DMS53 treated with DMSO at 0.1 percent for 48 hours (cell line): ENCODE results near the gene DAO.
"Not testable (repeated sequence)": the region's sequence is repeated elsewhere in the genome, so short reads cannot be mapped to it uniquely, and the experiment has no call there.

Experiments used
- DNase-seq: peaks from one replicate; lab custom pipeline; 2025; ENCODE audit not compliant: unreplicated experiment; lab: John Stamatoyannopoulos, UW

The DAO gene

DNA sequence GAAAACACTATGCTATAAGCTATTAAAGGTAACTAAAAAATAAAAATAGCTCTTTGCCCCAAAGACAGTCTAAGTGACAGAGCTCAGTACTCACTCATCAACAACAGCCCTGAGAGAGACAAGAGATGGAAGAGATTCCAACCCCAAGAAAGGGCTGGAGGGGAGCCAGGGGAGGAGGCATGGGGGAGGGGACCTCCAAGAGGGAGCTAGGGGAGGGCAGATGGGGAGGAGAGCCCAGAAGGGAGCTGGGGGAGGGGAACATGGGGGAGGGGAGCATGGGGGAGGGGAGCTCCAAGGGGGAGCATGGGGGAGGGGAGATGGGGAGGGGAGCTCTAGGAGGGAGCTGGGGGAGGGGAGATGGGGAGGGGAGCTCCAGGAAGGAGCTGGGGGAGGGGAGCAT lies 30.2 kb upstream of the DAO start:
- DNase-seq = no peak

DNA sequence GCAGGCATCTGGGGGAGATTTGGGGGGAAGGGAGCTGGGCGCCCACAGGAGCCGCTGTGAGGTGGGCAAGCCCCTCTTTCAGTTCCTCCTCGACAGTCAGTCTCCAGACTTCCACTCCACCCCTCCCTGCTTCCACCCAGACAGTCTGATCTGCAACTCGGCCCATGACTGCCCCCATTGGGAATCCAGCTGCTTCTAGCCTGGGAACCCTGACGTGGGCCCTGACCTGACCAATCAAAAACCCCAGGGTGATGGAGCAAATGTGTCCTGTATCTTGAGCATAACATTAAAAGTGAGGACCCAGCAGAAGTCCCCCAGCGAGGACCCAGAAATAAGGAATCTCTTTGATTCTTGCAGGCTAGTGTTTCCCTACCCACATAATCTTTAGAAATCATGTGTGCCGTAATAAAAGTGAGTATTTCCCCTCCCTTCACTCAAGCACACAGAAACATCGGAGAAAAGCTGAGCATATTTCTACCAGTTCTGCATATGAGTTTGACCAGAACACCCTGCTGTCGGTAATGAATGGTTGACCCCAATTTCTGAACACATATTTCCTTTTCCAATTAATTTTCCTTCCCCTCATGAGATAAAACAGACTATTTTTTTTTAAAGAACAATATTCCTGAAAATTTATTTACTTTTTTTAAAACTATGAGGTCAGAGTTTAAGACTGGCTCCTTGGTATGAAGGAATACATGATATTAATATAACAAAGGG lies 28.9 kb upstream of the DAO start:
- no peak for DNase-seq

DNA sequence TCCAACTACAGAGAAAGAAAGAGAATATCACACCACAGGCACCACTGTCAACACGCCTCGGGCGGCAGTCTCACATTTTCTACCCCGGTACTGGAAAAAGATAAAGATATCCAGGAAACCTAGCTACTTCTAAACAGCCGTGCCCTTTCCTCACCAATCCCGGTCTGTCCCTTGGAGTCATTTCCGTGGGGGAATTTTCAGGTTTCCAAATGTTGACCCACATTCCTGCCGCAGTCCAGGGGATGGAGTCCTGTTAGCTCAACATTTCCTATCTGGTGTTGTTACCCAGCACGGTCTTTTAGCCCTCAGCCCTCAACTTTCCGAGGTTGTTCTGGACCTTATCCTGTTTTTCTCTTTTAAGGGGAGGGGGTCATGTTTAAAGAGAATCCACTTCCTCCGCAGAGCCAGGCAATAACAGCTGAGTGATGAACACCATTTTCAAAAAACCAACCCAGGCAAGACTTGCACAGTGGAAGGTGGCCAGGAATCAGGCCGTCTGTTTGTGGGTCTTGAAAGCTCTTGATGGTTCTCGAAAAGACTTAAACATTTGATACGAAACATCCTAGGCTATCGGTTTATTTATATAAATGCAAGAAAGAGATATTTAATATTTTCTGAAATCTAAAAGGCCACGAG lies 27.1 kb upstream of the DAO start:
- no peak for DNase-seq

DNA sequence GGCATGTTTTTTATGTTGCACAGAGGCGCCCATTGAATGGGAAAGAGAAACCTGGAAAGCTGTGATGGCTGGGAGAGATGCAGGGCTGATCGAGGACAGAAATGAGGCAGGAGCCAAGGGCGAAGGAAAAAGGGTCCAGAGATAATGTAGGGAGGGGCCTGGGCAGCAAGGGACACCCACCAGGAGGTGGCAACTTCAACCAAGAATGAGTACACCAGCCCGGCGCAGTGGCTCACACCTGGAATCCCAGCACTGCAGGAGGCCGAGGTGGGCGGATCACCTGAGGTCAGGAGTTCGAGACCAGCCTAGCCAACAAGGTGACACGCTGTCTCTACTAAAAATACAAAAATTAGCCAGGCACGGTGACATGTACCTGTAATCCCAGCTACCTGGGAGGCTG lies 26.5 kb upstream of the DAO start:
- DNase-seq = no peak

DNA sequence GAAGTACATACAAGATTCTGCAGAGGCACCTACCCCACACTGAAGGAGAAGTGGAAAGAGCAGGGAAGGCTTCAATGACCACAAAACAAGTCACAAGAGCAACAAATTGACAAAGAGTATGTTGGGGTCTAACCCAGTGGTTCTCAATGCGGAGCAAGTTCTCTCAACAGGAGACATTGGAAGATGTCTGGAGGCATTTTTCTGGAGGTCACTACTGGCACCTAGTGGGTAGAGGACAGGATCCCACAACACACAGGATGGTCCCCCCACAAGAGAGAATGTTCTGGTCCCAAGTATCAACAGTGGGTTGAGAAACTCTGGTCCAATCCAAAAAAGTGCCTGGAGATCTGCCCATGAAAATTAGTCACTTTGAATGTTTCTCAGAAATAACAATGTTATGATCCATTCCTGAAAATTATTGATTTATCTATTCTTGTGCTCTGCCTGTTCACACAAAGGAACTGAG lies 25.9 kb upstream of the DAO start:
- no peak for DNase-seq

DNA sequence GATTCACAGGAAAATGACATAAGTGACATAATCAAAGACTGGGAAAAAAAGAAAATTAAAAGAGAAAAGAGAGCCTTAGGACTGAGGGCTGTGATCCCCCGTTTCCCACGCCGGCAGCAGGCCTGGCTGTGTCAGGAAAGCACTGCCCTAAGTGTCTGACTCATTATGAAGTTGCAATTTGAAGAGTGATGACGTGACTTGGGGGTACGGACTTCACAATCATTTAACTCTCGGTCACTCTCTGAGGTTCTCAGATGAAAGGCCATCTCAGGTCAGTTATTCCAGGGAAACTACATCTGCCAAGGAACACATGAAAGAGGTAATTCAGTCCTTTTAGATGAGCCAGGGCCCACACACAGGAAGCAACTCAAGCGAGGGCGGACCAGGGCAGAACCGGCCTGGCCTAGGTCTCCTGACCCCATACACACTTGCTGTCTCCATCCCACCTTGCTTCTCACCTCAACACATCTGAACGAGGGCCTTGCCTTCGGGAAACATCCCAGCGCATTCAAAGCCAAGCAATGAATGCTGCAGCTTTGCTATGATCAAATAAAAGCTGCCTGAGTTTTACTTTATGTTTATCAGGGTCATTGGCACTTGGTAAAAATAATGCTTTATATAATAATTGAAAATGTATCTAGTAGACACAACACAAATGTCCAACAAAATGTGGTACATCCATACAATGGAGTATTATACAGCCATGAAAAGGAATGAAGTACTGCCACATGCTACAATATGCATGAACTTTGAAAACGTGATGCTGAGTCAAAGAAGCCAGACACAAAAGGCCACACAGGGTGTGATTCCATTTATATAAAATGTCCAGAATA lies 25.2 kb upstream of the DAO start:
- no peak for DNase-seq

DNA sequence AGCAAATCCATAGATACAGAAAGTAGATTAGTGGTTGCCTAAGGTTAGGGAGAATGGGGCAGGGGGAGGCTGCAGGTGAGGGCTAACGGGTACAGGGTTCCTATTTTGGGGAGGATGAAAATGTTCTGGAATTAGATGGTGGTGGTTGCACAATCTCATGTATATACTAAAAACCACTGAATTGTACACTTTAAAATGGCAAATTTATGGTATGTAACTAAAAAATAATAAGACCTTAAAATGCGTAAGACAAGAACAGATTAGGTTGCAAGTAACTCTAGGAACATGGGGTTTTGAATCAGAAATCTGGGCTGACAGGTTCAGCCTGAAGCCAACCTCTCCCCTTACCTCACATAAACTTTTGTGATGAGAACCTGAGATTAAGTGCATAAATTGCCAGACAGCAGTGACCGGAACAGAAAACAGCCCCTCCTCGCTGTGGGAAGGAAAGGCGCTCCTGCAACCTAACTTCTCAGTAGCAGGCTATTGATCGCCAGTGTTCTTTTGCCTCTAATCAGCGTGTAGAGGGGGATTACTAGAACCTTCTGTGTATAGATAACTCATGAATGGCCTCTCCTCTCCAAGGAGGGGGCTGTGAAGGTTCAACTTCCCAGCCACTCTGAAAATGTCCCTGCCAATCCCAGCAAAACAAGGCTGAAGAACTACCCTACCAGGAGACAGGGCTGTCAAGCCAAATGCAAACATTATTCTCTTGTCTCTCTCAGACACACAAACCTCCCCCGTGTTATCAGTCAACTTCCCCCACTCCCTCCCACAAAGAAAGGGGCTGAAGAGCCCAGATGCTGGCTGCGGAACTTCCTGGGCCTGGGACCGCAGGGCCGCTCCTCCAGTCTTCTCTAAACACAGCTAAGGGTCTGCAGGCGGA lies 24.4 kb upstream of the DAO start:
- DNase-seq = no peak

DNA sequence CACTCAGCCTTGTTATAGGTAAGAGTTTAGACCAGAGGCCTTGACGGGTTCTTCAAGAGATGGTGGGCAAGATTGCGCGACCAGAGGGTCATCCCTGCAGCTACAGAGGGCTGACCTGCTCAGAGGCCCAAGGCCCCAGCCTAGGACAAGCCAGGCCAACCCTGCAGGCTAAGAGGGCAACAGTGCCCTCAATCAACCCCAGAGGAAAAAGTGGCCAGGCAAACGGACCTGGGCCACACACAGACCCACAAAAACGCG lies 23.8 kb upstream of the DAO start:
- no peak for DNase-seq

DNA sequence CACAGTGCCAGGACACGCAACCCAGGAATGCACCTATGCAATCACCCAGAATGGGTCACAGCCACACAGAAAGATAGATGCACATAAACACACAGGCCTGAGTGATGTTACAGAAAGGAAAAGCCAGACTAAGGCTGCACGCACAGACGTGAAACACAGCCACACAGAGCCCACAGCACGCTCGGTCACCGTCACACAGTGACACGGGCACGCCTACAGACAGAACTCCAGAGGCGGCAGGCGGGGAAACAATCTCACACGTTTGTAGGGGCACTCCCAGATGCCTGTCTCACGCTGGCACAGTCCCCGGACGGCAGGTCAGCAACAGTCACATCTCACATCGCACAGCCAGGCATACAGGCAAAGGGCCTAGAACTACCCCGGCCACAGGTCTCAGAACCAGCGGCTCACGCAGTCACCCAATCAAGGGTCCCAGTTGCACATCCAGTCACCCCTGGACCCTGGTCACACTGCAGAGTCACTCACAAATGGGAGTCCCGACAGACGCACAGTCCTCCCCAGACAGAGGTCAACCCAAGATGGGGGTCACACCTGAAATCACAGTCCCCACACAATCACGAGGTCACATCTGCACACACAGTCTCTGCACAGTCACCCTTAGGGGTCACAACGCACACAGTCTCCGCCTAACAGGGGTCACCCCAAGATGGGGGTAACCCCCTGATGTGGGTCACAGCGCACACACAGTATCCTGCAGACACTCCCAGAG lies 23.3 kb upstream of the DAO start:
- DNase-seq = no peak

DNA sequence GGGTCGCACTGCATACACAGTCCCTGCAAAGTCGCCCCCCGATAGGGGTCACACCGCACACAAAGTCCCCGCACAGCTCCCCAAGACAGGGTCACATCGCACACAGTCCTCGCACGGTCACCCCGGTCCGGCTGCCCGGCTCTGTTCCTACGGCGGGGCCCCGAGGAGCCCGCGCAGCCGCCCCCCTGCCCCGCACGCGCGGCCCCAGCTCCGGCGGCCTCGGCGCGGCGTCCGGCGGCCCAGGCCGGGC lies 22.8 kb upstream of the DAO start:
- DNase-seq = no peak

DNA sequence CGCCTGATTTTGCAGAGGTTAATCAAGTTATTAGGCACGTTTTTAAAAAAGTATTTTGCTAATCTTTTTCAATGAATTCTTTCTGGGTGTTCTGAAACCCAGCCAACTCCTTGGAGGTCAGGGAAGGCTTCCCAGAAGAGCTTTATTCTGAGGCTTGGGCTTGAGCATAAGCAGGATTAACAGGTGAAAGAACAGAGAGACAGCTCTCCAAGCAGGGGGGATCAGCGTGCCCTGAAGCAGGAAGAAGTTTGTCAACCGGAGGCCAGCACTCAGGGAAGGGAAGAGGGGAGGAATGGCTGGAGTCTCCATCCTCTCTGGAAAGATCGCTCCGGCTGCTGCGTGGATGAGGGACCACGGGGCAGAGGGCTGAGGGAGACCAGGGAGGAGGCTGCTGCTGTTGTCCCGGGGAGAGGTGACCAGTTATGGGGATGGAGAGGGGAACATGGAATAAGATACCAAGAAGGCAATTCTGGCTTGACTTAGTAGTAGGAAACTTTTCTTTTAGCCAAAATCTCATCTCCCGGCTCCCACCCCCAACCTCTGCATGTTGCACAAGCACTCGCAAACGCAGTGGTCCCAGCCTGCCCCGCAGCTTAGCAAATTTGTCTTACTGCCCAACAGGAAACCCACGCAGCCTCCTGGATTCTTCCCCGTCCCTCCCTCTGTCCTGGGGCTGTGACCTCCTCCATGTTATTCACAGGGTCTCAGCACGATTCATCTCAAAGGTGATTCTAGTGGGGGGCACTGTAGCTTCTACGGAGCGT lies 21.4 kb upstream of the DAO start:
- no peak for DNase-seq

DNA sequence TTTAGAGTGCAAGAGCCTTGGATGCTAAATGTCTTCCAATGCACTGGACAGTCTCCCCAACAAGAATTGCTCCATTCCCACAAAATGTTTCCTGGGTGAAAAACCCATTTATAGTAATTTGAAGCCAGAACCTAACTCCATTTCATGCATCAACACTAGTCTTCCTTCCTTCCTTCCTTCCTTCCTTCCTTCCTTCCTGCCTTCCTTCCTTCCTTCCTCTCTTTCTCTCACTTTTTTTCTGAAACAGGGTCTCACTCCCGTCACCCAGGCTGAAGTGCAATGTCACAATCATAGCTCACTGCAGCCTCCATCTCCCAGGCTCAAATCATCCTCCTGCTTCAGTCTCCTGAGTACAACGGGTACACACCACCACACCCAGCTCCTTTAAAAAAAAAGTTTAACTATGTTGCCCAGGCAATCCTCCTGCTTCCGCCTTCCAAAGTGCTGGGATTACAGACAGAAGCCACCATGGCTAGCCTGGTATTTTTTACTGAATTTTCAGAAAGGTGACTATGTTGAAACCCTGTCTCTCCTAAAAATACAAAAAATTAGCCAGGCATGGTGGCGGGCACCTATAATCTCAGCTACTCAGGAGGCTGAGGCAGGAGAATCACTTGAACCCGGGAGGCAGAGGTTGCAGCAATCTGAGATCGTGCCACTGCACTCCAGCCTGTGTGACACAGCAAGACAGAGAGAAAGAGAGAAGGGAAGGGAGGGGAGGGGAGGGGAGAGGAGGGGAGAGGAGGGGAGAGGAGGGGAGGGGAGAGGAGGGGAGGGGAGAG lies 20.6 kb upstream of the DAO start:
- not testable (repeated sequence) for DNase-seq

DNA sequence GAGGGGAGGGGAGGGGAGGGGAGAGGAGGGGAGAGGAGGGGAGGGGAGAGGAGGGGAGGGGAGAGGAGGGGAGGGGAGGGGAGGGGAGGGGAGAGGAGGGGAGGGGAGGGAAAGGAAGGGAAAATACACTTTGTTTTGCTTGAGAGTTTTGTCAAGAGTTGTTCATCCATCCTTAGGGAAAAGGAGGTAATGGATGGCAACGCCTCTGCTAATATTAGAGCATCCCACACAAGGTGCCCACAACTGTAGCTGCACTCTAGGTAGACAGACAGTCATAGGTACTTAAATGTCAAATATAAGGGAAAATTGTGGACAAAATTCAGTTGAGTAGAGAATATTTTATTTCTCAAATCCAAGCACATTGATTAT lies 20.0 kb upstream of the DAO start:
- DNase-seq = no peak

DNA sequence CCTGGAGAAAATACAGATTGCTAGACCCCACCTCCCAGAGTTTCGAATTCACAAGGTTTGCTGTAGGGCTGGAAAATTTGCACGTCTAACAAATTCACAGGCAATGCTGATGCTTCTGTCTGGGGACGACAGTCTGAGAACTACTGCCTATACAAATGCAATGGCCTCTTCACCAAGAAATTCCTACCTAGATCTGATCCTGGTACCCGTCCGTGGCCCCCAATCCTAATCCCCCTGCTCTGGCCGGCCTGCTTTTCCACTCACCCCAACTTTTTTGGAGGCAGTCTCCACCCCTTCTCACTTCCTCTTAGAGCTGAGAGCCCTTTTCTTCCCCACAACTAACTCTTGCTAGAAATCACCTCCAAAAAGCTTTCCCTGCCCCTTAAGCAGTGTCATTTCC lies 19.4 kb upstream of the DAO start:
- no peak for DNase-seq

DNA sequence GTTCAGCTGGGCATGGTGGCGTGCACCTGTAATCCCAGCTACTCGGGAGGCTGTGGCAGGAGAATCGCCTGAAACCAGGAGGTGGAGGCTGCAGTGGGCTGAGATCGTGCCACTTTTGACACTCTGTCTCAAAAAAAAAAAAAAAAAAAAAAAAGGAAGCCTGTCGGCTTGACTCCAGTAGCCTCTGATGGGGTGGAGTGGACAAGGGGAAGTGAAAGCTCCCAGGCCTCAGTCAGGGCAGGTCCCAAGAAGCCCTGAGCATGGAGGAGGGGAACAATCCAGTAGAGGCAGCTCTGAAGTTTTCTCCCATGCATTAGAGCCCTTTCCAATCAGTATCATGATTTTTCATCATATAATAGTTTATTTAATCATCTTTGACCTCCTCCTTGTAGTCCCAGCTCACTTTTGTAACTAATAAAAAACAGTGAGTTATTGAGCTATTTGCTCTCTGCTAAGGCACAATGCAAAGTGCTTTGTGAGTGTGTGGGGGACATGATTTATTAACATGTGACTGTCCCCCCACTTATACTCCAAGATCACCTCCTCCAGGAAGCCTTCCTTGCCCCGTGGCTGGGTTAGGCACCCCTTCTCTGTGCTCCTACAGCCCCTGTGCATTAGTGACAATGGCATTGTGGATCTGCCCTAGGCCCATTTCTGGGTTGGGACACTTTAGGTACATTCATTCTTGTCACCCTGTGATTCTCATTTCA lies 17.9 kb upstream of the DAO start:
- DNase-seq = no peak

DNA sequence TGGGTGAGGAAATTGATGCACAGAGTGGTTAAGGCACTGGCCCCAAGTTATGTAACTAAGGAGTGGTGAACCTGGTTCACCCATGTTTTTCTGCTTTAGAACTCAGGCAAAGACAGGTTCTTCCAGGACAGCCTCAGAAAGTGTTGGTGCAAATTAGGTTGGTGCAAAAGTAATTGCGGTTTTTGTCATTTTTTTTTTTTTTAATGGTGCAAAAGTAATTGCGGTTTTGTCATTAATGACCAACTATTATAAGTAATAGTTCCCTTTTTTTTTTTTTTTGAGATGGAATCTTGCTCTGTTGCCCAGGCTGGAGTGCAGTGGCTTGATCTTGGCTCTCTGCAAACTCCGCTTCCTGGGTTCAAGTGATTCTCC lies 17.3 kb upstream of the DAO start:
- DNase-seq = no peak

DNA sequence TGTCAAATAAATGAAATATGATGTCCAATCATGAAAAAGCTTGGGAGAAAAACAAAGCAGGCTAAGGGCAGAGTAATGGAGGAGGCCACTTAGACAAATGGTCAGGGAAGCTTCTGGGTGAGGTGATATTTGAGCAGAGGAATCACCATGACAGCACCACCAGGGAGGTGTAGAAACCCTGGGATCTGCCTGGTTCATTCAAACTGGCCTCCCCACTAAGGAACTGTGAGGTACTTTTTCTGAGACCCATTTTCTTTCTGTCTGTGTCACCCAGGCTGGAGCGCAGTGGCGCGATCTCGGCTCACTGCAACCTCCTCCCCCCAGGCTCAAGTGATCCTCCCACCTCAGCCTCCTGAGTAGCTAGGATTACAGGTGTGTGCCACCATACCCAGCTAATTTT lies 14.7 kb upstream of the DAO start:
- DNase-seq = no peak

DNA sequence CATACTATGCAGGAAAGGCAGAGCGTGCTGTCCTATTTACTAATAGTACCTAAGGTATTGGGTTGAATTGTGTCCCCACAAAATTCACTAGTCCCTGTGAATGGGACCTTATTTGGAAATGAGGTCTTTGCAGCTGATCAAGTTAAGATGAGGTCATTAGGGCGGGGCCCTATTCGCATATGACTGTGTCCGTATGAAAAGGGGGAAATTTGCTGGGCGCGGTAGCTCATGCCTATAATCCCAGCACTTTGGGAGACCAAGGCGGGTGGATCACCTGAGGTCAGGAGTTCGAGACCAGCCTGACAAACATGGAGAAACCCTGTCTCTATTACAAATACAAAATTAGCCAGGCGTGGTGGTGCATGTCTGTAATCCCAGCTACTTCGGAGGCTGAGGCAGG lies 13.8 kb upstream of the DAO start:
- not testable (repeated sequence) for DNase-seq

DNA sequence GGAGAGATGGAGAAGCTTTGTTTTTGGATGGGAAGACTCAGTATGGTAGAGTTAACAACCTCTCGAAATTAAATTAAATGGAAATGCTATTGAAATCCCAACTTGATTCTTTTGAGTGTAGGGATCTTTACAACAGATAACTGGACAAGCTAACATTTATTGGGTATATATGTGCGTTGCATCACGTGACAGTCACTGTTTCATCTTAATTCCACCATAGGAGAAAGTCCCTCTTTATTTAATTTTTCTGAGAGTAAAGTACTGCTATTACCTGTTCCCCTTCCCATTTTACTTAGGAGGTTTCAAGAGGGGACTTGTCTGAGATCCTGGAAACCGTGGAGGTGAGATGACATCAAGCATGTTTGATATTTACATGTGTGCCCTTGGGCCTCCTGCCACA lies 11.1 kb upstream of the DAO start:
- no peak for DNase-seq
